22Rv1 (cell line): ENCODE measurements around the gene CRYBB1.

Source experiments
- CTCF ChIP-seq: fragments of 450-650 bp; IDR thresholded peaks from 2 replicates; pipeline ENCODE4 v1.5.1; 2017; ENCODE audit warnings: mild to moderate bottlenecking
- ZFX ChIP-seq: fragments of 450-650 bp; IDR thresholded peaks from 2 replicates; pipeline ENCODE4 v1.6.1; 2017; ENCODE audit warnings: antibody characterized with exemption, borderline replicate concordance

GRCh38 chr22:26579331-26579886 is 38.4 kb downstream of the CRYBB1 start:
- no peak for TF ChIP-seq CTCF
- TF ChIP-seq ZFX, result no peak
